Mesothelial cell of epicardium (in vitro differentiated cells): ENCODE results near the gene RAI1. TPM values are rescaled to one million over a fixed set of nuclear protein-coding genes. Genes with fewer than 3 reads are reported as not detected.

Source experiments
- DNase-seq, 2 experiments: peaks; one replicate each; pipeline ENCODE4 v3.0.0; 2021; ENCODE audit warnings: low spot score in 2 of 2; ENCODE audit not compliant: unreplicated experiment in 2 of 2
- H3K27ac Mint-ChIP-seq: 2 replicates; pipeline ENCODE4 v1.8.0; 2021; ENCODE audit warnings: mixed read lengths
- H3K27me3 Mint-ChIP-seq: 2 replicates; pipeline ENCODE4 v1.8.0; 2021; ENCODE audit warnings: low read depth, mixed read lengths
- H3K36me3 Mint-ChIP-seq: 2 replicates; pipeline ENCODE4 v1.8.0; 2021; ENCODE audit warnings: mixed read lengths
- H3K4me1 Mint-ChIP-seq: 2 replicates; pipeline ENCODE4 v1.8.0; 2021; ENCODE audit warnings: mixed read lengths
- H3K4me3 Mint-ChIP-seq: 2 replicates; pipeline ENCODE4 v1.8.0; 2021; ENCODE audit warnings: mild to moderate bottlenecking, moderate library complexity, mixed read lengths
- H3K9me3 Mint-ChIP-seq: 2 replicates; pipeline ENCODE4 v1.8.0; 2021; ENCODE audit warnings: mixed read lengths
- CTCF ChIP-seq: fragments of 200-600 bp; sonication (generic); IDR thresholded peaks from one replicate; pipeline ENCODE4 v1.5.0; 2021; ENCODE audit warnings: antibody characterized with exemption; ENCODE audit not compliant: unreplicated experiment
- total RNA-seq: library from RNA; stranded (reverse); gene quantifications from 3 replicates; pipeline ENCODE4 v1.2.1, GENCODE V29; 2021

RAI1 gene
- total RNA-seq, 1 donor from 2014 or later = 137 TPM

- Mint-ChIP-seq H3K9me3 (no peaks in the 10 kb centered on the region), H3K36me3 (peaks cover 6% of the 10 kb centered on the region), H3K4me1 (peaks cover 39% of the 10 kb centered on the region), H3K27ac (peak overlapping the region; percentile 77), H3K27me3 (no peaks in the 10 kb centered on the region), H3K4me3 (no peak overlapping the region)
- no peak for DNase-seq
- TF ChIP-seq CTCF = no peak
Observed at GRCh38 chr17:17757391-17757791, 76.1 kb downstream of the RAI1 start.

DNA sequence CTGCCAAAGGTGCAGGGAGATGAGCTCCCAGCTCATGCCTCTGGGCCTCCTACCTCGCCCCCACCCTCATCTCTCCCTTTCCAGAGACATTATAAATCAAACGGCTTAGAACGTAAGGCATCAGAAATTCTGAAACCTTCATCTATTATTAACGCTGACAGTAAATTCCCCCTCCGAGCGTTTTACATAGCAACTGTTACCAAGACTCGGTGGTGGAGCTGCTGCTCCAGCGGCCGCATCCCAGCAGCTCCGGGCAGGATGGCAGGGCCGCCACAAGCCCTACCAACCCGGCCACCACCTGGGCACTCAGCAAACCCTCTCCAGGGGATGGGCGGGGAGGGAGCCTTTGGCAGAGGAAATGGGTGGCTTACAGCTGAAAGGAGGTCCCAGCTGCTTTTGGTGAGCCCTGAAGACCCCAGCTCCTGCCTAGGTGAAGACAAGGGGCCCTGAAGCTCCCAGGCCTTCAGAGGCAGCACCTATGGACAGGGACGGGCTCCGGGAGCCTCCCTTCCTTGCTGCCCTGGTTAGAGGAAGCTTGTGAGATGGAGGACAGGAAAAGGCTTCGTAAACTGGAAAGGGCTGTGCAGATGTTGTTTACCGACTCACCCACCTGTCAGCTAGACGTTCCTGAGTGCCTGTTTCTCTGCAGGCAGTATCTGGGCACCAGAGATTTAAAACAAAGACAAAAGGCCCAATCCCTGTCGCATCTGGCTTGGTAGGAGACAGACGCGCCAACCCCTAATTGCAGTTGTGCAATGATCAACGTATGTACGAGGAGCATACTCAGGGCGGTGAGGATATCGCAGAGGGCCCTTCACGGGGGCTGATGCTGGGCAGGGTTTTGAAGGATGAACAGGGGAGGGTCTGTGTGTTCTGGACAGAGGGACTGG is 76.9 kb downstream of the RAI1 start:
- Mint-ChIP-seq H3K27me3 (no peaks in the 10 kb centered on the region), H3K36me3 (peaks cover 6% of the 10 kb centered on the region), H3K4me3 (no peak overlapping the region), H3K4me1 (peaks cover 34% of the 10 kb centered on the region), H3K27ac (peak overlapping the region; percentile 74), H3K9me3 (no peaks in the 10 kb centered on the region)
- no peak for TF ChIP-seq CTCF
- DNase-seq = no peak

GRCh38 chr17:17758941-17759563 is 77.8 kb downstream of the RAI1 start:
- TF ChIP-seq CTCF = no peak
- Mint-ChIP-seq H3K9me3 (no peaks in the 10 kb centered on the region), H3K36me3 (peaks cover 6% of the 10 kb centered on the region), H3K4me3 (no peak overlapping the region), H3K4me1 (peaks cover 29% of the 10 kb centered on the region), H3K27me3 (no peaks in the 10 kb centered on the region), H3K27ac (peak overlapping the region; percentile 15)
- no peak for DNase-seq

- Mint-ChIP-seq H3K36me3 (peaks cover 9% of the 10 kb centered on the region), H3K9me3 (no peaks in the 10 kb centered on the region), H3K27me3 (no peaks in the 10 kb centered on the region), H3K27ac (no peak overlapping the region), H3K4me1 (peaks cover 35% of the 10 kb centered on the region), H3K4me3 (no peak overlapping the region)
- no peak for TF ChIP-seq CTCF
- DNase-seq = no peak
Observed at GRCh38 chr17:17760350-17760749, 79.1 kb downstream of the RAI1 start.

DNA sequence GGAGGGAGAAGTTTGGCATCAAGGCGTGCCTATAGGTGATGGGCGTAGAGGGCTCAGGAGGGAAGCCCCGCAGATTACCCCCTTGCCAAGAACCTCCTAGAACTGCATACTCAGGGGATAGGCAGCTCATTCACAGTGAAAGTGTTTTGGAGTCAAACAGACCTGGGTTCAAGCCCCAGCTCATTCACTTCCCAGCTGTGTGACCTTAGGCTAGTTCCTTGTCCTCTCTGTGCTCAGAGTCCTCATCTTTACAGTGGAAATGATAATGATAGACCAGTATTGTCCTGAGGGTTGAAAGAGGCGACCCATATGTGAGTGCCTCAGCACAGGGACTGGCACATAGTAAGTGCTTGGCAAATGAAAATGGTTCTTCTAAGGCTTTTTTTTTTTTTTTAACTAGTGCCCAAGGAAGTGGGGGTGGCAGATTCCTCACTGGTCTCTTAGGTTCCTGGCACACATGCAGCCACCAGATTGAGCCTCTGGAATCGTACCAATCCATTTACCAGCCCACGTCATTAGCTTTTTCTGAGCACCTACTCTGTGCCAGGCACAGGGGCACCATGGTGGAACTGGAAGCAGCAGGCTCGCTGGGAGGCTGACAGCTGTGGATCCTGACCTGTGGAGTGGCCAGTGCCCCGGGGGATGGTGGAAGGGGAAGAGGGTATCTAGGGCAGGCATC is 79.8 kb downstream of the RAI1 start:
- Mint-ChIP-seq H3K27me3 (no peaks in the 10 kb centered on the region), H3K27ac (peak overlapping the region; percentile 68), H3K9me3 (no peaks in the 10 kb centered on the region), H3K36me3 (peaks cover 9% of the 10 kb centered on the region), H3K4me3 (no peak overlapping the region), H3K4me1 (peaks cover 41% of the 10 kb centered on the region)
- no peak for TF ChIP-seq CTCF
- DNase-seq = no peak
